ENCODE results near the gene CCSAP. TPM values are rescaled to one million over a fixed set of nuclear protein-coding genes. Genes with fewer than 3 reads are reported as not detected.

Gene CCSAP
- total RNA-seq, 1 experiment from 2014 or later: 8.5 TPM

- Histone ChIP-seq H3K79me1 (ENCODE audit: insufficient read depth, low read depth, low read length, poor library complexity, severe bottlenecking) (no peaks in the 10 kb centered on the region), H2BK120ac (ENCODE audit: low read depth, low read length, poor library complexity, severe bottlenecking) (no peak overlapping the region), H3K27me3 (ENCODE audit: insufficient read depth, low read length) (no peaks in the 10 kb centered on the region), H3K79me2 (ENCODE audit: insufficient read depth, low read length) (no peaks in the 10 kb centered on the region), H3K9me3 (ENCODE audit: control insufficient read depth, low read depth, low read length) (no peaks in the 10 kb centered on the region), H3K18ac (ENCODE audit: insufficient read length, low read depth, low read length) (no peak overlapping the region), H3K23ac (ENCODE audit: insufficient read length, low read depth, low read length) (no peak overlapping the region), H3K56ac (ENCODE audit: insufficient read length, low read depth, low read length) (no peak overlapping the region), H3K4ac (ENCODE audit: low read depth, low read length) (no peak overlapping the region), H3T11ph (ENCODE audit: low read length) (no peak overlapping the region), H2AK5ac (ENCODE audit: insufficient read length, low read length) (no peak overlapping the region), H2BK5ac (ENCODE audit: insufficient read length, low read length) (no peak overlapping the region), H4K5ac (ENCODE audit: insufficient read length, low read depth, low read length) (no peak overlapping the region), H4K8ac (replicated peaks; ENCODE audit: insufficient read length, low read depth, low read length) (no peak overlapping the region), H3K4me1 (ENCODE audit: insufficient read depth, low read length) (peaks cover 2% of the 10 kb centered on the region), H2BK12ac (ENCODE audit: insufficient read length, low read depth, low read length) (no peak overlapping the region), H4K91ac (ENCODE audit: insufficient read length, low read depth, low read length) (no peak overlapping the region), H3K9ac (ENCODE audit: extremely low read depth, insufficient read length, low read length) (no peak overlapping the region), H3K14ac (ENCODE audit: insufficient read depth, low read length) (no peak overlapping the region), H3K27ac (ENCODE audit: insufficient read length, low read depth, low read length) (no peak overlapping the region), H2BK20ac (ENCODE audit: low read depth, low read length, poor library complexity, severe bottlenecking) (no peak overlapping the region), H3K23me2 (ENCODE audit: insufficient read length, low read depth, low read length, poor library complexity, severe bottlenecking) (no peaks in the 10 kb centered on the region), H3K4me2 (ENCODE audit: insufficient read depth, insufficient read length, low read length) (no peak overlapping the region), H2AFZ (ENCODE audit: low read length) (no peak overlapping the region), H2BK15ac (ENCODE audit: low read depth, low read length) (no peak overlapping the region), H4K20me1 (ENCODE audit: control insufficient read depth, insufficient read depth, insufficient read length) (no peaks in the 10 kb centered on the region)
- WGBS (ENCODE audit: extremely low coverage, insufficient read length, low lambda C conversion rate): no CpG with 5 or more reads among the region's 2 CpGs
- no peak for DNase-seq
- Mint-ChIP-seq H3K4me3 (no peak overlapping the region), H3K36me3 (ENCODE audit: insufficient read depth in 1 of 3, low read depth in 3 of 3) (no peaks in the 10 kb centered on the region), H3K9me3 (peaks cover 0 to 4% of the 10 kb centered on the region in 2 experiments; a peak in 1 of 5 replicates), H3K27me3 (ENCODE audit: low read depth) (peaks cover 12% of the 10 kb centered on the region), H3K4me1 (peaks cover 10 to 11% of the 10 kb centered on the region in 2 experiments), H3K27ac (no peak overlapping the region)
- TF ChIP-seq CTCF (conservative IDR thresholded peaks at IDR 0.05): no peak
Measured at GRCh38 chr1:229365569-229365968, 22.7 kb upstream of the CCSAP start.
